ENCODE data around the gene CAPN10.

CAPN10 gene

GRCh38 chr2:240574386-240575100 is 12.0 kb upstream of the CAPN10 start:
- DNase-seq (ENCODE audit: low spot score), result no peak

GRCh38 chr2:240575101-240575965 is 11.2 kb upstream of the CAPN10 start:
- DNase-seq (ENCODE audit: low spot score), result no peak

- no peak for DNase-seq (ENCODE audit: low spot score)
These were observed 10.5 kb upstream of the CAPN10 start for GRCh38 chr2:240576036-240576435.

GRCh38 chr2:240576436-240577205 is 9.9 kb upstream of the CAPN10 start:
- no peak for DNase-seq (ENCODE audit: low spot score)

- DNase-seq (ENCODE audit: low spot score), result no peak
These were observed 9.0 kb upstream of the CAPN10 start for GRCh38 chr2:240577281-240578109.

GRCh38 chr2:240578110-240578450 is 8.5 kb upstream of the CAPN10 start:
- no peak for DNase-seq (ENCODE audit: low spot score)

- DNase-seq (ENCODE audit: low spot score), result no peak
These were observed 8.0 kb upstream of the CAPN10 start for GRCh38 chr2:240578488-240578887.

GRCh38 chr2:240579071-240579762 is 7.3 kb upstream of the CAPN10 start:
- DNase-seq (ENCODE audit: low spot score), result no peak

- DNase-seq (ENCODE audit: low spot score), result peak; percentile 91
These were observed 6.5 kb upstream of the CAPN10 start for GRCh38 chr2:240579771-240580614.

- DNase-seq (ENCODE audit: low spot score), result no peak
These were observed 4.7 kb upstream of the CAPN10 start for GRCh38 chr2:240581811-240582210.

- no peak for DNase-seq (ENCODE audit: low spot score)
These were observed 3.8 kb upstream of the CAPN10 start for GRCh38 chr2:240582781-240583180.

GRCh38 chr2:240583774-240584173 is 2.8 kb upstream of the CAPN10 start:
- no peak for DNase-seq (ENCODE audit: low spot score)

GRCh38 chr2:240584486-240585031 is 2.0 kb upstream of the CAPN10 start:
- DNase-seq (ENCODE audit: low spot score), result no peak

GRCh38 chr2:240585101-240585500 is 1.4 kb upstream of the CAPN10 start:
- no peak for DNase-seq (ENCODE audit: low spot score)

GRCh38 chr2:240585681-240586197 is 795 bp upstream of the CAPN10 start:
- DNase-seq (ENCODE audit: low spot score), result no peak

- DNase-seq (ENCODE audit: low spot score), result peak; percentile 45
These were observed 626 bp downstream of the CAPN10 start for GRCh38 chr2:240586919-240587800.

- no peak for DNase-seq (ENCODE audit: low spot score)
These were observed 1.6 kb downstream of the CAPN10 start for GRCh38 chr2:240588006-240588655.

GRCh38 chr2:240588669-240589068 is 2.1 kb downstream of the CAPN10 start:
- DNase-seq (ENCODE audit: low spot score), result no peak
